Lung microvascular endothelial cell (primary cell): ENCODE data around the gene MPHOSPH10. TPM values are rescaled to one million over a fixed set of nuclear protein-coding genes. Genes with fewer than 3 reads are reported as not detected.
"Not testable (repeated sequence)": the region's sequence is repeated elsewhere in the genome, so short reads cannot be mapped to it uniquely, and the experiment has no call there.

Experiments
- DNase-seq, 2 donors: peaks; one replicate each; pipeline versions ENCODE4 v3.0.0 to v3.0.0-alpha.2; 2010; ENCODE audit warnings: low read depth in 2 of 2
- total RNA-seq: library from RNA; depleted of rRNA; stranded (reverse); fragments of >200 nt; gene quantifications from 2 replicates; pipeline ENCODE4 v1.2.1, GENCODE V29; 2014

Gene MPHOSPH10
- total RNA-seq, 1 donor from 2014 or later, result 14.9 TPM

- no peak for DNase-seq
Observed at GRCh38 chr2:71122387-71123298, 7.8 kb upstream of the MPHOSPH10 start.

DNA sequence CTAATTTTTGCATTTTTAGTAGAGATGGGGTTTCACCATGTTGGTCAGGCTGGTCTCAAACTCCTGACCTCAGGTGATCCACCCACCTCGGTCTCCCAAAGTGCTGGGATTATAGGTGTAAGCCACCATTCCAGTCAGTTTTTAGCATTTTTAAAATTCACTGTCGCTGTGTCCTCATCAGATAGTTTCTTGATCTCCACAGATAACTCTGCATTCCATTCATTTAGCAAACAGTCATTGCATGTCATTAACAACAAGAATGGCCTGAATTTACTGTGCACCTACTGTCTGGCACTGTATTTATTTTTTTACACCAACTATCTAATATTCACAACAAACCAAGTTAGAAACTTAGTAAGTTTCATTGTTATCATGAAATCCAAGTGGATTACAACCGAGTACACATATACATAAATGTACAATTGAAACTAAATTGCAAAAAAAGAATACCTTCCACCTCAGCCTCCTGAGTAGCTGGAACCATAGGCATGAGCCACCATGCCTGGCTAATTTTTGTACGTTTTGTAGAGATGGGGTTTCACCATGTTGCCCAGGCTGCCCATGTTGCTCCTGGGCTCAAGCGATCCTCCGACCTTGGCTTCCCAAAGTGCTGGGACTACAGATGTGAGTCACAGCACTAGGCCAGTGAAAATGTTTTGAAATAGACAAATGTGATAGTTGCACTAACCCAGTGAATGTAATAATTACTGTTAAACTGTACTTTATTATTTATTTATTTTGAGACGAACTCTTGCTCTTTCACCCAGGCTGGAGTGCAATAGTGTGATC lies 4.7 kb upstream of the MPHOSPH10 start:
- DNase-seq, result no peak

DNA sequence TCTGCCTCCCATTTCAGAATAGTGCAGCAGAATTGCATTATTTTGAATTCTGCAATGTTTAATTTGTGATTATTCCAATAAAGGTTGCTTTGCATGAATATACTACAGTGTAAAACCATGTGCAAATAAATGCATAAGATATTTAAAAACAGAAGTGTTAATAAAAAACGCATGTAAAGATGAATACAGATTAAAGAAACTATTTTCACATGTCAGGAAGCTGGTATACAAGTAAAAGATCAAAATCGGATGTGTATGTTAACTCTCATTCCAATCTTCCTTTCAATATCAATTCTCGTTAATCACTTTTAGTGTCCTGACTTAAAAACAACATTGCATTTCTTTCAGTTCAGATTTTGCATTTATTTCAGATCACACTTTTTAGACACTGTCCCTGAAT lies 3.5 kb upstream of the MPHOSPH10 start:
- DNase-seq, result no peak

- peak; percentile 9 to 51 for DNase-seq
Observed at GRCh38 chr2:71129114-71129901, 1.1 kb upstream of the MPHOSPH10 start.

DNA sequence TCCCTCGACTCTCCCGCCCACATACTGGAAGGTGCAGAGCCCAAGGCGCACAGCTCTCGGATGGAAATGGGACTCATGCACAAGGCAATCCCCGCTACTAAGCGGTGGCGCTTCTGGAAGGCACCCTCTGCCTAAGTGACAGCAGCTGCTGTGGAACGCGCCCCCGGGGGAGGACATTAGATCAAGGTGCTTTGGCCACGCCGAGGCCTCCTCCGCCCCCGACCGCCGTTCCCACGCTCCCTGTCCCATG lies 607 bp upstream of the MPHOSPH10 start:
- no peak for DNase-seq

DNA sequence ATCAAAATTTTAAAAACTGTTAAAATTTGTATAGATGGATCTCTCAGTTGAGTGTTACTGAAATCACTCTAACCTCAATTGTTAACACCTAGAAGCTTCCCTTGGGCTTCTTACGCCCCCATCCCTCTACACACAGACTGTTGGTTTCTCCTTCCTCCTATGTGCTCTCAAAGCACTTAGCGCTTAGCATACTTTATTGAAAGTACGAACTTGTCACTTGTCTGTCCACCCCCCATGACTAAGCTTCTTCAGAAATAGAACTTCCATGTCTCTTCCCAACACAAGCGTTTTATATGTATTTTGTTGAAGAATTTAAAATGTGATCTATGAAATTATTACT lies 441 bp downstream of the MPHOSPH10 start:
- DNase-seq, result peak; percentile 35 to 45

DNA sequence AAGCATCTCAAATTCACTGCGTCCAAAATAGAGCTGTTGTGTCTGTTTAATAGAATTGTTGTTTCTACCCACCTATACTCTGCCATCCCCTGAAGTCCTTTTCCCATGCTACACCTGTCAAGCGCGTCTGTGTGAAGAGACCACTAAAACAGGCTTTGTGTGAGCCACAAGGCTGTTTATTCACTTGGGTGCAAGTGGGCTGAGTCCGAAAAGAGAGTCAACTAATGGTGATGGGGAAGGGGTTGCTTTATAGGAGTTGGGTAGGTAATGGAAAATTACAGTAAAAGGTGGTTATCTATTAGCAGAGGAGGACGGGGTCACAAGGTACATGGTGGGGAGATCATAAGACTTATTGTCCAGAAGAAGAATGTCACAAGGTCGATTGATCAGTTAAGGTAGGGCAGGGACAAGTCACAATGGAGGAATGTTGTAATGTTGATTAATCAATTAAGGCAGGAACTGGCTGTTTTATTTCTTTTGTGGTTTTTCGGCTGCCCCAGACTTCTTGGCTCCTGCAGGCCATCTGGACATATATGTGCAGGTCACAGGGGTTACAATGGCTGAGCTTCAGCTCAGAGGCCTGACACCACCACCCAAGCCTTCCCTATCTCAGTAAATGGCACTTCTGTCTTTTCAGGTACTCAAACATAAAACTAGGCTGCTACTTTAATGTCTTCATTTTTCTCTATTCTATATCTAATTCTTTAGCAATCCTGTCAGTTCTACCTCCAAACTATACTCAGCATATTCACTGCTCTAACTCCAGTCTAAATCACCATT lies 1.1 kb downstream of the MPHOSPH10 start:
- DNase-seq, result not testable (repeated sequence)

- no peak for DNase-seq
Observed at GRCh38 chr2:71133603-71134002, 3.2 kb downstream of the MPHOSPH10 start.

- DNase-seq, result no peak
Observed at GRCh38 chr2:71136174-71136573, 5.7 kb downstream of the MPHOSPH10 start.

DNA sequence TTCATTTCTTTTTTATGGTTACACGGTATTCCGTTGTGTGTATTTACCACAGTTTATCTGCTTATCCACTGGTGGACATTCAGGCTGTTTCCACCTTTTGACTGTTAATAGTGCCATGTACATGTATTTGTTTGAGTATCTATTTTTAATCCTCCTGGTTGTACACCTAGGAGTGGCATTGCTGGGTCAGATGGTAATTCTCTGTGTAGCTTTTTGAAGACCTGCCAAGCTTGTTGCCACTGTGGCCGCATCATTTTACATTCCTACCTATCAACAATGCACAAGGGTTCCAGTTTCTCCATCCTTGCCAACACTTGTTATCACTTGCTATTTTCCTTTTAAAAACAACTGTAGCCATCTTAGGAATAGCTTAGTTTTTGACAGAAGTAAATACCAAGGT lies 13.3 kb downstream of the MPHOSPH10 start:
- DNase-seq, result no peak

- no peak for DNase-seq
Observed at GRCh38 chr2:71148506-71149063, 18.2 kb downstream of the MPHOSPH10 start.

- peak; percentile 42 to 63 for DNase-seq
Observed at GRCh38 chr2:71150082-71150816, 19.8 kb downstream of the MPHOSPH10 start.

GRCh38 chr2:71151620-71152019 lies 21.2 kb downstream of the MPHOSPH10 start:
- DNase-seq, result no peak

- DNase-seq, result no peak
Observed at GRCh38 chr2:71153585-71154224, 23.3 kb downstream of the MPHOSPH10 start.

GRCh38 chr2:71154279-71154678 lies 23.8 kb downstream of the MPHOSPH10 start:
- DNase-seq, result no peak

DNA sequence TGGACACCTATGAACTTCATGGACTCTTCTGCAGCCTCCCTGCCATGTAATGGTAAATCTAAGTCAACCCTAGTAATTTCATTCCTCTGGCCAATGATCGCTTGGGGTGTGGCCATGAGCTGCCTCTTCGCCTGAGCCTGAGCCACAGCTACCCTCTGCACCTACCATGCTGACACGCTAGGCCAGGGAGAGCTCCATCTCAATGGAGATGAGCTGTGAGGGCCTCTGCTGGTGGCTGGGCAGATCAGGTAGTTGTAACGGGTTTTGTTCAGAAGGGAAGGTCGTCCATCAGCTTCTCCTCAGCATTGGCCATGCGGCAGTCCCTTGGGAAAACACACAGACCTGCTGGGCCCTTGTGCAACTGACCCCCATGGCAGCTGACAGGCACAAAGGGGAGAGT lies 24.4 kb downstream of the MPHOSPH10 start:
- peak; percentile 25 to 44 for DNase-seq

GRCh38 chr2:71155846-71156245 lies 25.4 kb downstream of the MPHOSPH10 start:
- DNase-seq, result no peak

DNA sequence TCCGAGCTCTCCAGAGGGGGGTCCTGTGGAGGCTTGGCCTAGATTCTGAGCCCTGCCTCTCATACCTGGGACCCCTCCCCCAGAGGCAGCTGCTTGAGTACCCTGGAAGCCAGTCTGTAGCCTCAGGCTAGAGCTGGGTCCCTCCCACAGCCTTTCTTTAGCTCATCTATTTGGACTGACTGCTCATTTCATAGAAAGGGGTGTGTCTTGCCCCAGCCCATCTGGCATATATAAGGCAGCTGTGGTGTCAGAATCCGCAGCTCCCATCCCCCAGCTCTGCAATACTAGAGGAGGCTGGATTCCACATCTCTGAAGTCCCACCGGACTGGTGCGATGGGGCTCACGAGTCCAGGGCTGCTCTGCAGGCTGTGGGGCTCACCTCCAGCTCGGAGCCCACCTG lies 26.1 kb downstream of the MPHOSPH10 start:
- DNase-seq, result no peak

GRCh38 chr2:71157124-71157793 lies 26.8 kb downstream of the MPHOSPH10 start:
- DNase-seq, result peak; percentile 37 to 57
